ENCODE measurements around the gene HMGCS2.

- TF ChIP-seq CTCF (conservative IDR thresholded peaks at IDR 0.05) (no peak), EZH2 (IDR thresholded peaks at IDR 0.05; ENCODE audit: low read depth) (no peak)
These were observed 29.6 kb downstream of the HMGCS2 start for GRCh38 chr1:119739150-119739549.
